Measurements from ENCODE around the gene PTER. TPM values are rescaled to one million over a fixed set of nuclear protein-coding genes. Genes with fewer than 3 reads are reported as not detected.

Gene PTER
- total and polyA plus RNA-seq, 9 of the 15 experiments (the other 6 are each of a cell fraction or from before 2014, with no cell fraction given) = 15.5 to 42.1 (median 28.6) TPM

DNA sequence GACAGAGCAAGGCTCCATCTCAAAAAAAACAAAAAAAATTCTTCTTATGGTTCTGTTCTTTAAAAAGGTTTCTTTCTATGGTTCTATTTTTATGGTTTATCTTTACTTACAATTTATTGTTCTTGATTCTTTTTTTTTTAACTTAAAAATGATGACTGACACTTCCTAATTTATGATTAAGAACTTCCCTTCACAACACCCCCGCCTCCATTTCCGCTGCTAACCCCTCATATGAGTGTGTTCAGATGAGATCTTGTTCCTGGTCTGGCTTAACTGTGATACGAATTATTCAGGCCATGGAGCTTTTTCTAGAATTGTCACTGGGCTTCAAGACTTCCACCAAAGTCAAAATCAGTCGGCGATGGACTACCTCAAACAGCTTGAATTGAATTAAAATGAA is 33.9 kb downstream of the PTER start:
- FAIRE-seq = peak; percentile 15
- TF ChIP-seq CBFA2T2 (conservative IDR thresholded peaks at IDR 0.05) (peak; percentile 11; the same call in 1 of the 2 replicates), SPI1 (IDR thresholded peaks at IDR 0.05; ENCODE audit: borderline replicate concordance, low read depth, low read length) (0 out of 2 replicates have a peak, but pooled peaks have one; percentile 29), MYNN (IDR thresholded peaks at IDR 0.05) (no peak), MYNN (CRISPR knock-in tag; IDR thresholded peaks at IDR 0.05) (no peak), JUND (IDR thresholded peaks at IDR 0.05; ENCODE audit: borderline replicate concordance, low read depth, low read length) (0 out of 2 replicates have a peak, but pooled peaks have one; percentile 6), JUND (tag; IDR thresholded peaks at IDR 0.05; ENCODE audit: borderline replicate concordance, low read depth, low read length) (no peak), RFX1 (IDR thresholded peaks at IDR 0.05) (no peak), CXXC5 (CRISPR knock-in tag; IDR thresholded peaks at IDR 0.05) (no peak), ZNF134 (CRISPR knock-in tag; conservative IDR thresholded peaks at IDR 0.05) (no peak), ETV6 (IDR thresholded peaks at IDR 0.05; ENCODE audit: borderline replicate concordance in 1 of 2, low read depth in 2 of 2, low read length in 1 of 2) (peak in 1 of 2 experiments; percentile 74; a peak in 1 of 4 replicates), ETV6 (CRISPR knock-in tag; IDR thresholded peaks at IDR 0.05; ENCODE audit: borderline replicate concordance) (no peak), ZNF830 (CRISPR knock-in tag; IDR thresholded peaks at IDR 0.05) (no peak), ZSCAN29 (IDR thresholded peaks at IDR 0.05) (no peak), TRIM28 (IDR thresholded peaks at IDR 0.05) (no peak), TCF15 (CRISPR knock-in tag; IDR thresholded peaks at IDR 0.05) (no peak), TEAD4 (IDR thresholded peaks at IDR 0.05; ENCODE audit: low read length) (peak; percentile 31; the same call in 1 of the 2 replicates), TEAD4 (CRISPR knock-in tag; IDR thresholded peaks at IDR 0.05; ENCODE audit: borderline replicate concordance) (no peak), NFXL1 (CRISPR knock-in tag; IDR thresholded peaks at IDR 0.05) (no peak), POLR2AphosphoS5 (IDR thresholded peaks at IDR 0.05; ENCODE audit: control insufficient read depth, insufficient read depth, low read depth, low read length) (no peak)
- TF ChIP-seq, protein P1, sequence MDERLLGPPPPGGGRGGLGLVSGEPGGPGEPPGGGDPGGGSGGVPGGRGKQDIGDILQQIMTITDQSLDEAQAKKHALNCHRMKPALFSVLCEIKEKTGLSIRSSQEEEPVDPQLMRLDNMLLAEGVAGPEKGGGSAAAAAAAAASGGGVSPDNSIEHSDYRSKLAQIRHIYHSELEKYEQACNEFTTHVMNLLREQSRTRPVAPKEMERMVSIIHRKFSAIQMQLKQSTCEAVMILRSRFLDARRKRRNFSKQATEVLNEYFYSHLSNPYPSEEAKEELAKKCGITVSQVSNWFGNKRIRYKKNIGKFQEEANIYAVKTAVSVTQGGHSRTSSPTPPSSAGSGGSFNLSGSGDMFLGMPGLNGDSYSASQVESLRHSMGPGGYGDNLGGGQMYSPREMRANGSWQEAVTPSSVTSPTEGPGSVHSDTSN (CRISPR knock-in tag; IDR thresholded peaks at IDR 0.05; ENCODE audit: low read depth) = no peak
- TF ChIP-seq, protein P1 (tag; conservative IDR thresholded peaks at IDR 0.05; ENCODE audit: low read depth) = peak; percentile 65
- TF ChIP-seq, protein P2, sequence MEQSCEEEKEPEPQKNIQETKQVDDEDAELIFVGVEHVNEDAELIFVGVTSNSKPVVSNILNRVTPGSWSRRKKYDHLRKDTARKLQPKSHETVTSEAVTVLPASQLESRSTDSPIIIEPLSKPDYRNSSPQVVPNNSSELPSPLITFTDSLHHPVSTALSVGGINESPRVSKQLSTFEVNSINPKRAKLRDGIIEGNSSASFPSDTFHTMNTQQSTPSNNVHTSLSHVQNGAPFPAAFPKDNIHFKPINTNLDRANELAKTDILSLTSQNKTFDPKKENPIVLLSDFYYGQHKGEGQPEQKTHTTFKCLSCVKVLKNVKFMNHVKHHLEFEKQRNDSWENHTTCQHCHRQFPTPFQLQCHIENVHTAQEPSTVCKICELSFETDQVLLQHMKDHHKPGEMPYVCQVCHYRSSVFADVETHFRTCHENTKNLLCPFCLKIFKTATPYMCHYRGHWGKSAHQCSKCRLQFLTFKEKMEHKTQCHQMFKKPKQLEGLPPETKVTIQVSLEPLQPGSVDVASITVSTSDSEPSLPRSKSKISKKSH (CRISPR knock-in tag; IDR thresholded peaks at IDR 0.05) = no peak

More for the DNA sequence above, 33.9 kb downstream of the PTER start:
- H4K20me1 ChIP-seq (replicated peaks; ENCODE audit: control insufficient read depth, insufficient read depth, low read length) = no peaks in the 10 kb centered on the region
- 48% methylated on average over 5 of the region's 5 CpGs for WGBS (ENCODE audit: insufficient coverage, low coverage, missing lambda C conversion rate)
- H3K4me1 ChIP-seq (replicated peaks in 1 of 2; ENCODE audit: control insufficient read depth in 2 of 2, insufficient read depth in 2 of 2, low read length in 2 of 2) = peaks cover 0 to 11% of the 10 kb centered on the region in 2 experiments; a peak in 4 of 5 replicates
- no TSS peak for BruUV-seq (replicated peaks)
- H3K9me3 ChIP-seq (replicated peaks; ENCODE audit: control insufficient read depth, insufficient read depth, low read depth, low read length) = no peaks in the 10 kb centered on the region
- peak overlapping the region; percentile 52; the same call in 1 of the 2 replicates for H2AFZ ChIP-seq (ENCODE audit: low read depth, low read length)
- H3K27ac ChIP-seq (ENCODE audit: extremely low read depth, low read depth, low read length) = peak overlapping the region; percentile 67; the same call in 2 of the 3 replicates
- in situ Hi-C loops (cut with MboI) (no loop called here), intact Hi-C loops (cut with micrococcal nuclease) (no loop called here)
- peak; percentile 64 for ATAC-seq
- peaks cover 6% of the 10 kb centered on the region; the same call in 1 of the 3 replicates for H3K79me2 ChIP-seq (ENCODE audit: control insufficient read depth, insufficient read depth, low read length)
- no peaks in the 10 kb centered on the region for H3K27me3 ChIP-seq (ENCODE audit: control insufficient read depth in 2 of 2, insufficient read depth in 2 of 2, low read length in 2 of 2)
- H3K4me3 ChIP-seq = no peak overlapping the region
- H3K9me1 ChIP-seq (ENCODE audit: control insufficient read depth, insufficient read depth, low read length) = no peaks in the 10 kb centered on the region
- peak; percentile 13 to 49 (median 22) for DNase-seq (ENCODE audit: extremely low read depth in 1 of 4, low spot score in 3 of 4)
- ChIA-PET CTCF (ENCODE audit: low intra/inter-chr PET ratio) (no interaction called here), POLR2A (no interaction called here)
- no peak overlapping the region for H3K9ac ChIP-seq (ENCODE audit: insufficient read depth in 1 of 2, low read depth in 2 of 2, low read length in 2 of 2)
- H3K36me3 ChIP-seq (ENCODE audit: control insufficient read depth, insufficient read depth, low read length) = no peaks in the 10 kb centered on the region
- H3K4me2 ChIP-seq (ENCODE audit: insufficient read depth, low read length) = no peak overlapping the region

Measured in K562 (cell line).